WTC11 (cell line): ENCODE data around the gene TBC1D22A. TPM values are rescaled to one million over a fixed set of nuclear protein-coding genes. Genes with fewer than 3 reads are reported as not detected.

Experiments used
- ATAC-seq: fragments of 200-7000 bp; cut with Tn5 transposase; 2 replicates; pipeline ENCODE4 v1.10.0; 2021; ENCODE audit warnings: mild to moderate bottlenecking, moderate library complexity
- CTCF ChIA-PET: fragments of 300-600 bp; sonication (Branson Sonifier 250); formaldehyde crosslinking; loops from one replicate; lab custom pipeline; 2021; ENCODE audit warnings: antibody characterized with exemption; lab: Charles Lee
- POLR2A ChIA-PET: fragments of 350-600 bp; sonication (Branson Sonifier 250); formaldehyde crosslinking; loops from one replicate; lab custom pipeline; 2021; ENCODE audit warnings: antibody characterized with exemption; lab: Charles Lee
- DNase-seq: peaks from one replicate; pipeline ENCODE4 v3.0.0; 2021; ENCODE audit warnings: low spot score
- H3K27ac Mint-ChIP-seq: 2 replicates; pipeline ENCODE4 v1.8.0; 2021; ENCODE audit warnings: mixed read lengths
- H3K27me3 Mint-ChIP-seq: 2 replicates; pipeline ENCODE4 v1.8.0; 2021; ENCODE audit warnings: low read depth, mild to moderate bottlenecking, moderate library complexity, mixed read lengths
- H3K36me3 Mint-ChIP-seq: 2 replicates; pipeline ENCODE4 v1.8.0; 2021; ENCODE audit warnings: mixed read lengths
- H3K4me1 Mint-ChIP-seq: 2 replicates; pipeline ENCODE4 v1.8.0; 2022; ENCODE audit warnings: mixed read lengths
- H3K4me3 Mint-ChIP-seq: 2 replicates; pipeline ENCODE4 v1.8.0; 2021; ENCODE audit warnings: mild to moderate bottlenecking, moderate library complexity, mixed read lengths
- H3K9me3 Mint-ChIP-seq: 2 replicates; pipeline ENCODE4 v1.8.0; 2021; ENCODE audit warnings: mixed read lengths
- AR ChIP-seq: fragments of 250-450 bp; sonication (Bioruptor Pico); IDR thresholded peaks from 2 replicates; pipeline ENCODE4 v1.9.0; 2021; ENCODE audit warnings: mild to moderate bottlenecking
- ARID4B ChIP-seq: sonication (generic); formaldehyde crosslinking; IDR thresholded peaks from 2 replicates; pipeline ENCODE4 v1.8.0; 2023; ENCODE audit warnings: missing genetic modification reagents, mild to moderate bottlenecking, borderline replicate concordance
- ATF2 ChIP-seq: sonication (generic); formaldehyde crosslinking; IDR thresholded peaks from 2 replicates; pipeline ENCODE4 v1.8.1; 2022; ENCODE audit warnings: low read depth, missing genetic modification reagents, borderline replicate concordance
- E2F4 ChIP-seq: sonication (generic); formaldehyde crosslinking; IDR thresholded peaks from 2 replicates; pipeline ENCODE4 v1.8.1; 2022; ENCODE audit warnings: low read depth, mild to moderate bottlenecking, moderate library complexity, missing genetic modification reagents, borderline replicate concordance
- ERG ChIP-seq: fragments of 250-450 bp; sonication (Bioruptor Pico); IDR thresholded peaks from 2 replicates; pipeline ENCODE4 v1.8.0; 2021; ENCODE audit warnings: mild to moderate bottlenecking
- ETV6 ChIP-seq: sonication (generic); formaldehyde crosslinking; IDR thresholded peaks from 2 replicates; pipeline ENCODE4 v1.8.1; 2022; ENCODE audit warnings: mild to moderate bottlenecking, missing genetic modification reagents
- FOXP4 ChIP-seq: sonication (generic); formaldehyde crosslinking; IDR thresholded peaks from 2 replicates; pipeline ENCODE4 v1.8.0; 2022; ENCODE audit warnings: mild to moderate bottlenecking, missing genetic modification reagents
- HMGXB4 ChIP-seq: sonication (generic); formaldehyde crosslinking; IDR thresholded peaks from 2 replicates; pipeline ENCODE4 v1.8.1; 2023; ENCODE audit warnings: mild to moderate bottlenecking, moderate library complexity, missing genetic modification reagents
- KAT7 ChIP-seq: sonication (generic); formaldehyde crosslinking; IDR thresholded peaks from 2 replicates; pipeline ENCODE4 v1.8.1; 2023; ENCODE audit warnings: missing genetic modification reagents, mild to moderate bottlenecking, borderline replicate concordance
- NR1H2 ChIP-seq: sonication (generic); formaldehyde crosslinking; IDR thresholded peaks from 2 replicates; pipeline ENCODE4 v1.9.0; 2021; ENCODE audit warnings: mild to moderate bottlenecking, moderate library complexity, missing genetic modification reagents
- RORB ChIP-seq: fragments of 250-450 bp; sonication (Bioruptor Pico); IDR thresholded peaks from 2 replicates; pipeline ENCODE4 v1.9.0; 2021; ENCODE audit warnings: mild to moderate bottlenecking
- TCF7 ChIP-seq: sonication (generic); formaldehyde crosslinking; IDR thresholded peaks from 2 replicates; pipeline ENCODE4 v1.8.0; 2022; ENCODE audit warnings: mild to moderate bottlenecking, low read depth, missing genetic modification reagents, moderate library complexity
- USF1 ChIP-seq: sonication (generic); formaldehyde crosslinking; IDR thresholded peaks from 2 replicates; pipeline ENCODE4 v1.8.0; 2022; ENCODE audit warnings: mild to moderate bottlenecking, missing genetic modification reagents
- ZNF263 ChIP-seq: sonication (generic); formaldehyde crosslinking; IDR thresholded peaks from 2 replicates; pipeline ENCODE4 v1.8.1; 2022; ENCODE audit warnings: low read depth, mild to moderate bottlenecking, moderate library complexity, missing genetic modification reagents
- total RNA-seq: library from RNA; stranded (reverse); gene quantifications from 3 replicates; pipeline ENCODE4 v1.2.3, GENCODE V29; 2021

TBC1D22A gene
- total RNA-seq, 1 experiment from 2014 or later = 18.1 TPM

- Mint-ChIP-seq H3K27me3 (no peaks in the 10 kb centered on the region), H3K36me3 (no peaks in the 10 kb centered on the region), H3K4me1 (peaks cover 12% of the 10 kb centered on the region), H3K9me3 (no peaks in the 10 kb centered on the region), H3K27ac (peak overlapping the region; percentile 63; the same call in 1 of the 2 replicates), H3K4me3 (no peak overlapping the region)
- CTCF ChIA-PET = no interaction called here
- ATAC-seq = no peak
- TF ChIP-seq RORB (CRISPR knock-in tag) (no peak), FOXP4 (no peak), ETV6 (no peak), E2F4 (CRISPR knock-in tag) (no peak), ARID4B (no peak), AR (no peak), ATF2 (no peak), USF1 (no peak), HMGXB4 (CRISPR knock-in tag) (no peak), NR1H2 (no peak), KAT7 (CRISPR knock-in tag) (no peak), TCF7 (no peak), ERG (no peak), ZNF263 (CRISPR knock-in tag) (no peak)
- POLR2A ChIA-PET = no interaction called here
- no peak for DNase-seq
Observed at GRCh38 chr22:47054231-47055072, 292.0 kb downstream of the TBC1D22A start.
